ENCODE data around the gene NEURL3. TPM values are rescaled to one million over a fixed set of nuclear protein-coding genes. Genes with fewer than 3 reads are reported as not detected.
A peak's percentile ranks its signal among the peaks of the same experiment; 100 is the strongest.

The NEURL3 gene
- total RNA-seq, 1 donor from 2014 or later: not detected

- DNase-seq: no peak
- no peak for TF ChIP-seq CTCF (IDR thresholded peaks at IDR 0.05; ENCODE audit: borderline replicate concordance)
- peaks cover 97% of the 10 kb centered on the region for H3K4me1 ChIP-seq
- no peaks in the 10 kb centered on the region for H3K9me3 ChIP-seq (replicated peaks)
- intact Hi-C loops (cut with micrococcal nuclease): no loop called here
- H3K36me3 ChIP-seq: no peaks in the 10 kb centered on the region
- H3K27me3 ChIP-seq (ENCODE audit: low read depth): no peaks in the 10 kb centered on the region
- peak overlapping the region; percentile 4 for H3K4me3 ChIP-seq
- H3K27ac ChIP-seq (replicated peaks): peak overlapping the region; percentile 95
Measured at GRCh38 chr2:96534141-96534540, 29.0 kb upstream of the NEURL3 start.

- peak; percentile 84 for DNase-seq
- intact Hi-C loops (cut with micrococcal nuclease): no loop called here
- Histone ChIP-seq H3K27ac (replicated peaks) (peak overlapping the region; percentile 95), H3K27me3 (ENCODE audit: low read depth) (no peaks in the 10 kb centered on the region), H3K9me3 (replicated peaks) (no peaks in the 10 kb centered on the region), H3K36me3 (no peaks in the 10 kb centered on the region), H3K4me1 (peaks cover 97% of the 10 kb centered on the region), H3K4me3 (peak overlapping the region; percentile 4)
- no peak for TF ChIP-seq CTCF (IDR thresholded peaks at IDR 0.05; ENCODE audit: borderline replicate concordance)
Measured at GRCh38 chr2:96533292-96534073, 28.3 kb upstream of the NEURL3 start.

GRCh38 chr2:96532641-96533291 is 27.6 kb upstream of the NEURL3 start:
- Histone ChIP-seq H3K27me3 (ENCODE audit: low read depth) (no peaks in the 10 kb centered on the region), H3K36me3 (no peaks in the 10 kb centered on the region), H3K4me1 (peaks cover 97% of the 10 kb centered on the region), H3K9me3 (replicated peaks) (no peaks in the 10 kb centered on the region), H3K4me3 (no peak overlapping the region), H3K27ac (replicated peaks) (peak overlapping the region; percentile 95)
- intact Hi-C loops (cut with micrococcal nuclease): no loop called here
- TF ChIP-seq CTCF (IDR thresholded peaks at IDR 0.05; ENCODE audit: borderline replicate concordance): no peak
- no peak for DNase-seq

GRCh38 chr2:96531872-96532505 is 26.8 kb upstream of the NEURL3 start:
- no peaks in the 10 kb centered on the region for H3K36me3 ChIP-seq
- no peak for TF ChIP-seq CTCF (IDR thresholded peaks at IDR 0.05; ENCODE audit: borderline replicate concordance)
- H3K9me3 ChIP-seq (replicated peaks): no peaks in the 10 kb centered on the region
- no peaks in the 10 kb centered on the region for H3K27me3 ChIP-seq (ENCODE audit: low read depth)
- intact Hi-C loops (cut with micrococcal nuclease): no loop called here
- peak overlapping the region; percentile 58 for H3K4me3 ChIP-seq
- peak; percentile 91 for DNase-seq
- peaks cover 97% of the 10 kb centered on the region for H3K4me1 ChIP-seq
- H3K27ac ChIP-seq (replicated peaks): peak overlapping the region; percentile 95

- Histone ChIP-seq H3K4me3 (peak overlapping the region; percentile 58), H3K36me3 (no peaks in the 10 kb centered on the region), H3K9me3 (replicated peaks) (no peaks in the 10 kb centered on the region), H3K4me1 (peaks cover 96% of the 10 kb centered on the region), H3K27me3 (ENCODE audit: low read depth) (no peaks in the 10 kb centered on the region), H3K27ac (replicated peaks) (peak overlapping the region; percentile 95)
- intact Hi-C loops (cut with micrococcal nuclease): no loop called here
- no peak for TF ChIP-seq CTCF (IDR thresholded peaks at IDR 0.05; ENCODE audit: borderline replicate concordance)
- DNase-seq: no peak
Measured at GRCh38 chr2:96531366-96531765, 26.2 kb upstream of the NEURL3 start.
